Measurements from ENCODE around the gene CDK16.

DNA sequence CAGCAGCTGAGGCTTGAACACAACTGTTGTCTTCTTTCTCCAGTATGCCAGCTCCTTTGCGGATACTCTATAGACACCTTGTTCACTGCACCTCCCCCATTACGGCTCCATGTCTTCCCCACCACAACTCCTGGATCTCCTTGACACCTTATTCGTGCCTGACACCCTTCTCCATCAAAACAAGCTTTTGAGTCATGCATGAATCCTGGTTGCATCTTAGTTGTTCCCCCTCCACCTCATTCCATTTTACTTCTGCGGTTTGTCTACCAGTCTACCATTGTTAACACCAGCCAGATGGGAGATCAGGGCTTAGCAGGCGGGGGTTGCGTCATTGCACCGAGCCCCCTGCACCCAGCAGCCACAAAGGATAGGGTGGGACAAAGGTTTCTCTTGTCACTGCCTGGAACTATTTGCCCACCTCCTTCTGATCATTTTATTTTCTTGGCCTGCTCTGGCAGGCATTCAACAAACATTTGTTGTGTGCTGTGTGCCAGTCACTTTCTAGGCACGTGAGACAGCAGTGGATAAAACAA, 2.0 kb upstream of the CDK16 start:
- TF ChIP-seq POLR2A (IDR thresholded peaks at IDR 0.05; ENCODE audit: insufficient read depth in 1 of 2, low read depth in 2 of 2, low read length in 2 of 2) (no peak), NR2F1 (CRISPR knock-in tag; IDR thresholded peaks at IDR 0.05) (no peak), HNF4A (CRISPR knock-in tag; IDR thresholded peaks at IDR 0.05) (no peak), NR2F2 (IDR thresholded peaks at IDR 0.05; ENCODE audit: borderline replicate concordance, low read depth) (no peak), MIXL1 (CRISPR knock-in tag; IDR thresholded peaks at IDR 0.05) (no peak), ZBTB1 (CRISPR knock-in tag; IDR thresholded peaks at IDR 0.05; ENCODE audit: borderline replicate concordance) (no peak), BHLHE40 (IDR thresholded peaks at IDR 0.05; ENCODE audit: low read length) (no peak), RAD51 (IDR thresholded peaks at IDR 0.05; ENCODE audit: borderline replicate concordance) (no peak)
- TF ChIP-seq, protein P1, sequence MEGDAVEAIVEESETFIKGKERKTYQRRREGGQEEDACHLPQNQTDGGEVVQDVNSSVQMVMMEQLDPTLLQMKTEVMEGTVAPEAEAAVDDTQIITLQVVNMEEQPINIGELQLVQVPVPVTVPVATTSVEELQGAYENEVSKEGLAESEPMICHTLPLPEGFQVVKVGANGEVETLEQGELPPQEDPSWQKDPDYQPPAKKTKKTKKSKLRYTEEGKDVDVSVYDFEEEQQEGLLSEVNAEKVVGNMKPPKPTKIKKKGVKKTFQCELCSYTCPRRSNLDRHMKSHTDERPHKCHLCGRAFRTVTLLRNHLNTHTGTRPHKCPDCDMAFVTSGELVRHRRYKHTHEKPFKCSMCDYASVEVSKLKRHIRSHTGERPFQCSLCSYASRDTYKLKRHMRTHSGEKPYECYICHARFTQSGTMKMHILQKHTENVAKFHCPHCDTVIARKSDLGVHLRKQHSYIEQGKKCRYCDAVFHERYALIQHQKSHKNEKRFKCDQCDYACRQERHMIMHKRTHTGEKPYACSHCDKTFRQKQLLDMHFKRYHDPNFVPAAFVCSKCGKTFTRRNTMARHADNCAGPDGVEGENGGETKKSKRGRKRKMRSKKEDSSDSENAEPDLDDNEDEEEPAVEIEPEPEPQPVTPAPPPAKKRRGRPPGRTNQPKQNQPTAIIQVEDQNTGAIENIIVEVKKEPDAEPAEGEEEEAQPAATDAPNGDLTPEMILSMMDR (CRISPR knock-in tag; IDR thresholded peaks at IDR 0.05), result no peak

All from HepG2 (cell line).